22Rv1 (cell line): ENCODE data around the gene GALNTL6.

ENCODE experiments used
- H3K27ac ChIP-seq: fragments of 450-650 bp; 2 replicates; pipeline ENCODE4 v1.5.1; 2017
- ZFX ChIP-seq: fragments of 450-650 bp; IDR thresholded peaks from 2 replicates; pipeline ENCODE4 v1.6.1; 2017; ENCODE audit warnings: antibody characterized with exemption, borderline replicate concordance
- TF ChIP-seq, protein P1 (sequence below): fragments of 450-650 bp; IDR thresholded peaks from 2 replicates; pipeline ENCODE4 v1.5.1; 2017; ENCODE audit warnings: mild to moderate bottlenecking

The GALNTL6 gene

DNA sequence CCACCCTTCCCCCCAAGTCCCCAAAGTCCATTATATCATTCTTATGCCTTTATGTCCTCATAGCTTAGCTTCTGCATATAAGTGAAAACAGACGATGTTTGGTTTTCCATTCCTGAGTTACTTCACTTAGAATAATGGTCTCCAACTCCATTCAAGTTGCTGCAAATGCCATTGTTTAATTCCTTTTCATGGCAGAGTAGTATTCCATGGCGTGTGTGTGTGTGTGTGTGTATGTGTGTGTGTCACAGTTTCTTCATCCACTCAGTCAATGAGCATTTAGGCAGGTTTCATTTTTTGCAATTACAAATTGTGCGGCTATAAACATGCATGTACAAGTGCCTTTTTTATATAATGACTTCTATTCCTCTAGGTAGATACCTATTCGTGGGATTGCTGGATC lies 1248.0 kb downstream of the GALNTL6 start:
- H3K27ac ChIP-seq = no peak overlapping the region
- TF ChIP-seq ZFX = no peak
- TF ChIP-seq, protein P1, sequence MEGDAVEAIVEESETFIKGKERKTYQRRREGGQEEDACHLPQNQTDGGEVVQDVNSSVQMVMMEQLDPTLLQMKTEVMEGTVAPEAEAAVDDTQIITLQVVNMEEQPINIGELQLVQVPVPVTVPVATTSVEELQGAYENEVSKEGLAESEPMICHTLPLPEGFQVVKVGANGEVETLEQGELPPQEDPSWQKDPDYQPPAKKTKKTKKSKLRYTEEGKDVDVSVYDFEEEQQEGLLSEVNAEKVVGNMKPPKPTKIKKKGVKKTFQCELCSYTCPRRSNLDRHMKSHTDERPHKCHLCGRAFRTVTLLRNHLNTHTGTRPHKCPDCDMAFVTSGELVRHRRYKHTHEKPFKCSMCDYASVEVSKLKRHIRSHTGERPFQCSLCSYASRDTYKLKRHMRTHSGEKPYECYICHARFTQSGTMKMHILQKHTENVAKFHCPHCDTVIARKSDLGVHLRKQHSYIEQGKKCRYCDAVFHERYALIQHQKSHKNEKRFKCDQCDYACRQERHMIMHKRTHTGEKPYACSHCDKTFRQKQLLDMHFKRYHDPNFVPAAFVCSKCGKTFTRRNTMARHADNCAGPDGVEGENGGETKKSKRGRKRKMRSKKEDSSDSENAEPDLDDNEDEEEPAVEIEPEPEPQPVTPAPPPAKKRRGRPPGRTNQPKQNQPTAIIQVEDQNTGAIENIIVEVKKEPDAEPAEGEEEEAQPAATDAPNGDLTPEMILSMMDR = no peak

DNA sequence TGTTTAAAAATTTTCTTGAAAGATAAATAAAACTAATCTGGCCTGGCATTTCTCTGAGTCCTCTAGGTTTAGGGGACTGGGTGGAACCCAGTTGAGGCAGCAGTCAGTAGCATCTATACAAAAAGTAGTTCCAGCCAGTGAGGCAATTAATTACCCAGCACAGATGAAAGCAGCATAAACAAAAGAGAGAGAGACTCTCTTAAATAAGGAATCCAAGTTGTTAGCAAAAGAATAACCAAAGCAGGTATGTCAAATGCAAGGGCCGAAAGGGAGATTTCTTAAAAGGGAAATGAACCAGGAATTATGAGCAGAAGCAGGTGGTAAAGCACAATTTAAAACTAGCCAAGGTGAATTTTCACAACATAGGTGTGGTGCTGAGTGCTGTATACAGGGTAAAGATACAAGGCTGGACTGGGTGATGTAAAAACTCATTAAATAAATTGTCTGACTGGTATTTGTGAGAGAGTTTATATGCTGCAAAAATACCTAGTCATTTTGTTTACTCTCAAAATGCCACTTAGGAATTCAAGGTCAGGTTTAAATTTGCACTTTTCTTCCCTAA lies 1260.8 kb downstream of the GALNTL6 start:
- TF ChIP-seq, protein P1 = no peak
- no peak for TF ChIP-seq ZFX
- no peak overlapping the region for H3K27ac ChIP-seq

DNA sequence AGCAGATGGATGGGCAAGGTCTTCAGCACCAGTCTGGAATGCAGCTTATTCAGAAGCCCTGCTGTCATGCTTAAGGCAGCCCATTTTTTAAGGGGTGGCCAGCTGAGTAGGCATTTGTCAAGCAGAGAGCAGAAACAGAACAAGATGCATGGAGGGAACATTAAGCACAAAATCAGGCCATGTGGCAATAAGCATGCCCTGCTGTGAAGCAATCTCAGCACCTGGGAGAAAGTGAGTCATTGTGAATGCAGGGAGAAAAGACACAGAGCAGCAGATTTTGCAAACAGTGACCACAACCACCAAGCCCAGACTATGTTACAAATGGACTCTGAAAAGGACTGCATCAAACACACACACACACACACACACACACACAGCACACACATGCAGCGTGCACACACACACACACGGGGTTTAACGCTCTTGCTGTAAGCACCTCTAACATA lies 1261.3 kb downstream of the GALNTL6 start:
- TF ChIP-seq ZFX = no peak
- TF ChIP-seq, protein P1 = no peak
- no peak overlapping the region for H3K27ac ChIP-seq

DNA sequence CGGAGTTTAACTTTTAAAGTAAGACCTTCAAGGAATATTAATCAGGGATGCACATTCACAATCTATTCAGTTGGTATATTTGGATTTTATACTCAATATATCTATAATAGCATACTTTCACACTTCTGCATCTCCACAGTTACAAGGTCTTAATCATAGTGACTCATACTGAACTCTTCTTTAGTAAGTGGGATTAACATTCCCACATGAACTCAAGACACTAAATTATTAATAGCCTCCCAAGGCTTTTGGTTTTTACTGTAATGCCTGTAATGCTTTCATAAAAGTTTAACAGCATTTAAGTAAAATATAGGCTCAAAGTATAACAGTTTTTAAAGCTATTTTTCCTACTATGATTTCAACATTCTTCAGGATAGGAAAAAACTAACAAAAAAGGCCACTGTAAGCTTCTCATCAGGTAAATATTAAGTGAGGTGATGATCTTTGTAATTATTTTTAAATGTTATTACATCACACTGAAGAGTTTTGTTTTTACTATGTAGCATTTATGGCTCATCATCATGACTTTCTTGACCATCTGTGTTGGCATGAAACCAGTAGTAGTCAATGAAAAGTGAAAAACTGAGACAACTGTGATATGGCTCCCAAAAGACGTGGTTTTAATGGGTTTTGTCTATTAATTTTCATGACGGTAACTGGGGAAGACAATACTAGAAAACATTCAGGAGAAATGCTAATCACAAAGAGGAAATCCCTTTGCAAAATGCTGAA lies 1263.9 kb downstream of the GALNTL6 start:
- no peak overlapping the region for H3K27ac ChIP-seq
- no peak for TF ChIP-seq ZFX
- TF ChIP-seq, protein P1 = no peak

DNA sequence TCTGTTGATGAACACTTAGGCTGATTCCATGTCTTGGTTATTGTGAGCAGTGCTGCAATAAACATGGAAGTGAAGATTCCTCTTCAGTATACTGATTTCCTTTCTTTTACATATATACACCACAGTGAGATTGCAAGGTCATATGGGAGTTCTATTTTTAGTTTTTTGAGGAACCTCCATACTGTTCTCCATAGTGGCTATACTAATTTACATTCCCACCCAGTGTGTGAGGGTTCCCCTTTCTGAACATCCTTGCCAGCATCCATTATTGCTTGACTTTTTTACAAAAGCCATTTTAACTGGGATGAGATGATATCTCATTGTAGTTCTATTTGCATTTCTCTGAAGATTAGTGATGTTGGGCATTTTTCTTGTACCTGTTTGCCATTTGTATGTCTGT lies 1274.9 kb downstream of the GALNTL6 start:
- no peak for TF ChIP-seq ZFX
- TF ChIP-seq, protein P1 = no peak
- H3K27ac ChIP-seq = no peak overlapping the region
